ENCODE measurements around the gene CDH12. TPM values are rescaled to one million over a fixed set of nuclear protein-coding genes. Genes with fewer than 3 reads are reported as not detected.
A peak's percentile ranks its signal among the peaks of the same experiment; 100 is the strongest.

Gene CDH12
- total and polyA plus RNA-seq, 4 donors = 0.02 to 0.33 (median 0.17) TPM; not detected in 1

- TF ChIP-seq HNF4G (IDR thresholded peaks at IDR 0.05) = no peak
- TF ChIP-seq, protein P1, sequence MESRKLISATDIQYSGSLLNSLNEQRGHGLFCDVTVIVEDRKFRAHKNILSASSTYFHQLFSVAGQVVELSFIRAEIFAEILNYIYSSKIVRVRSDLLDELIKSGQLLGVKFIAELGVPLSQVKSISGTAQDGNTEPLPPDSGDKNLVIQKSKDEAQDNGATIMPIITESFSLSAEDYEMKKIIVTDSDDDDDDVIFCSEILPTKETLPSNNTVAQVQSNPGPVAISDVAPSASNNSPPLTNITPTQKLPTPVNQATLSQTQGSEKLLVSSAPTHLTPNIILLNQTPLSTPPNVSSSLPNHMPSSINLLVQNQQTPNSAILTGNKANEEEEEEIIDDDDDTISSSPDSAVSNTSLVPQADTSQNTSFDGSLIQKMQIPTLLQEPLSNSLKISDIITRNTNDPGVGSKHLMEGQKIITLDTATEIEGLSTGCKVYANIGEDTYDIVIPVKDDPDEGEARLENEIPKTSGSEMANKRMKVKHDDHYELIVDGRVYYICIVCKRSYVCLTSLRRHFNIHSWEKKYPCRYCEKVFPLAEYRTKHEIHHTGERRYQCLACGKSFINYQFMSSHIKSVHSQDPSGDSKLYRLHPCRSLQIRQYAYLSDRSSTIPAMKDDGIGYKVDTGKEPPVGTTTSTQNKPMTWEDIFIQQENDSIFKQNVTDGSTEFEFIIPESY (IDR thresholded peaks at IDR 0.05) = no peak
- TF ChIP-seq HNF4A (conservative IDR thresholded peaks at IDR 0.05) = no peak
- TF ChIP-seq, protein P2, sequence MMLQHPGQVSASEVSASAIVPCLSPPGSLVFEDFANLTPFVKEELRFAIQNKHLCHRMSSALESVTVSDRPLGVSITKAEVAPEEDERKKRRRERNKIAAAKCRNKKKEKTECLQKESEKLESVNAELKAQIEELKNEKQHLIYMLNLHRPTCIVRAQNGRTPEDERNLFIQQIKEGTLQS (IDR thresholded peaks at IDR 0.05) = no peak
- no peak for TF ChIP-seq YY1 (IDR thresholded peaks at IDR 0.05)
- TF ChIP-seq JUND (IDR thresholded peaks at IDR 0.05) = no peak
- no peak for TF ChIP-seq NR2F2 (IDR thresholded peaks at IDR 0.05)
- H3K36me3 ChIP-seq (ENCODE audit: control insufficient read depth in 4 of 4, insufficient read depth in 3 of 4, low read depth in 1 of 4, low read length in 3 of 4) = no peaks in the 10 kb centered on the region
- 70% methylated on average over 3 of the region's 3 CpGs for WGBS
- no peak overlapping the region for H3K4me3 ChIP-seq (ENCODE audit: low read depth in 1 of 3, low read length in 3 of 3)
- H3K9me3 ChIP-seq (ENCODE audit: control insufficient read depth in 4 of 4, low read length in 3 of 4) = no peaks in the 10 kb centered on the region
- no peaks in the 10 kb centered on the region for H3K27me3 ChIP-seq (ENCODE audit: control insufficient read depth in 4 of 4, insufficient read depth in 4 of 4, low read length in 3 of 4)
- no peak for DNase-seq (ENCODE audit: low spot score)
- no peak overlapping the region for H3K27ac ChIP-seq (ENCODE audit: low read depth in 1 of 2, low read length in 2 of 2)
- H3K9ac ChIP-seq (ENCODE audit: low read depth in 1 of 2, low read length in 2 of 2) = no peak overlapping the region
- H3K4me1 ChIP-seq (ENCODE audit: control insufficient read depth in 4 of 4, insufficient read depth in 4 of 4, low read length in 3 of 4) = no peaks in the 10 kb centered on the region
Measured at GRCh38 chr5:21806271-21806670, 1046.9 kb downstream of the CDH12 start.

GRCh38 chr5:21802869-21803490, 1050.2 kb downstream of the CDH12 start:
- H3K36me3 ChIP-seq (ENCODE audit: control insufficient read depth in 4 of 4, insufficient read depth in 3 of 4, low read depth in 1 of 4, low read length in 3 of 4) = no peaks in the 10 kb centered on the region
- no peaks in the 10 kb centered on the region for H3K4me1 ChIP-seq (ENCODE audit: control insufficient read depth in 4 of 4, insufficient read depth in 4 of 4, low read length in 3 of 4)
- no peaks in the 10 kb centered on the region for H3K27me3 ChIP-seq (ENCODE audit: control insufficient read depth in 4 of 4, insufficient read depth in 4 of 4, low read length in 3 of 4)
- 27% methylated on average over 4 of the region's 4 CpGs for WGBS
- TF ChIP-seq SP1 (IDR thresholded peaks at IDR 0.05) (no peak), REST (IDR thresholded peaks at IDR 0.05) (no peak), HNF4A (conservative IDR thresholded peaks at IDR 0.05) (no peak), TAF1 (conservative IDR thresholded peaks at IDR 0.05) (no peak), RAD21 (IDR thresholded peaks at IDR 0.05) (peak; percentile 86 to 89), CTCF (IDR thresholded peaks at IDR 0.05; ENCODE audit: low read depth, low read length, missing input control) (peak; percentile 51), JUND (IDR thresholded peaks at IDR 0.05) (no peak), RXRA (IDR thresholded peaks at IDR 0.05) (no peak)
- TF ChIP-seq, protein P1 (IDR thresholded peaks at IDR 0.05) = no peak
- H3K27ac ChIP-seq (ENCODE audit: low read depth in 1 of 2, low read length in 2 of 2) = no peak overlapping the region
- no peak for DNase-seq (ENCODE audit: low spot score)
- H3K9ac ChIP-seq (ENCODE audit: low read depth in 1 of 2, low read length in 2 of 2) = no peak overlapping the region
- no peaks in the 10 kb centered on the region for H3K9me3 ChIP-seq (ENCODE audit: control insufficient read depth in 4 of 4, low read length in 3 of 4)
- H3K4me3 ChIP-seq (ENCODE audit: low read depth in 1 of 3, low read length in 3 of 3) = no peak overlapping the region
